Measurements from ENCODE around the gene LRBA.
A peak's percentile ranks its signal among the peaks of the same experiment; 100 is the strongest.
"Not testable (repeated sequence)": the region's sequence is repeated elsewhere in the genome, so short reads cannot be mapped to it uniquely, and the experiment has no call there.

The LRBA gene

GRCh38 chr4:151014521-151015458, at the start of gene LRBA:
LRBA (minus strand) TSS chr4:151015284; CDS start chr4:151014642, 642 bp downstream.
- peak; percentile 96 for DNase-seq

- DNase-seq: not testable (repeated sequence)
Observed at GRCh38 chr4:151063143-151063542, 48.1 kb upstream of the LRBA start.

GRCh38 chr4:151055539-151055938, 40.5 kb upstream of the LRBA start:
- DNase-seq: no peak

- DNase-seq: no peak
Observed at GRCh38 chr4:151052785-151053184, 37.7 kb upstream of the LRBA start.

- peak; percentile 68 for DNase-seq
Observed at GRCh38 chr4:151049430-151049884, 34.4 kb upstream of the LRBA start.

- peak; percentile 55 for DNase-seq
Observed at GRCh38 chr4:151048913-151049312, 33.8 kb upstream of the LRBA start.

GRCh38 chr4:151046609-151047008, 31.5 kb upstream of the LRBA start:
- DNase-seq: no peak

GRCh38 chr4:151045907-151046306, 30.8 kb upstream of the LRBA start:
- DNase-seq: peak; percentile 57

GRCh38 chr4:151043803-151044515, 28.9 kb upstream of the LRBA start:
- no peak for DNase-seq

- DNase-seq: peak; percentile 46
Observed at GRCh38 chr4:151039733-151040132, 24.6 kb upstream of the LRBA start.

- peak; percentile 12 for DNase-seq
Observed at GRCh38 chr4:151038452-151039157, 23.5 kb upstream of the LRBA start.

GRCh38 chr4:151035911-151036310, 20.8 kb upstream of the LRBA start:
- DNase-seq: no peak

- DNase-seq: peak; percentile 48
Observed at GRCh38 chr4:151035328-151035727, 20.2 kb upstream of the LRBA start.

GRCh38 chr4:151034829-151035228, 19.7 kb upstream of the LRBA start:
- no peak for DNase-seq

- DNase-seq: no peak
Observed at GRCh38 chr4:151031831-151032605, 16.9 kb upstream of the LRBA start.

- no peak for DNase-seq
Observed at GRCh38 chr4:151029537-151029936, 14.5 kb upstream of the LRBA start.

GRCh38 chr4:151029006-151029405, 13.9 kb upstream of the LRBA start:
- not testable (repeated sequence) for DNase-seq

GRCh38 chr4:151025759-151026158, 10.7 kb upstream of the LRBA start:
- DNase-seq: no peak

- DNase-seq: no peak
Observed at GRCh38 chr4:151022586-151022985, 7.5 kb upstream of the LRBA start.

GRCh38 chr4:151021637-151022334, 6.7 kb upstream of the LRBA start:
- DNase-seq: no peak

GRCh38 chr4:151015459-151016347, 619 bp upstream of the LRBA start:
- DNase-seq: peak; percentile 97

All from islet precursor cell (in vitro differentiated cells).